Transverse colon (tissue), 4 donors: Measurements from ENCODE around the gene SEL1L. TPM values are rescaled to one million over a fixed set of nuclear protein-coding genes. Genes with fewer than 3 reads are reported as not detected.

ENCODE experiments used
- DNase-seq: peaks from one replicate; pipeline ENCODE4 v3.0.0-alpha.2; 2019
- H3K27ac ChIP-seq, 4 donors: fragments of 200-600 bp; sonication (generic); 2 replicates each; pipeline ENCODE4 v1.5.1; 2016 to 2018; ENCODE audit warnings: inconsistent platforms in 4 of 4
- H3K27me3 ChIP-seq: fragments of 200-600 bp; sonication (generic); 2 replicates; pipeline ENCODE4 v1.5.1; 2017; ENCODE audit warnings: inconsistent platforms
- H3K36me3 ChIP-seq, 4 donors: fragments of 200-600 bp; sonication (generic); 2 replicates each; pipeline ENCODE4 v1.5.1; 2017 to 2019; ENCODE audit warnings: inconsistent platforms in 4 of 4
- H3K4me1 ChIP-seq, 4 donors: fragments of 200-600 bp; sonication (generic); 2 replicates each; pipeline ENCODE4 v1.5.1; 2017 to 2020; ENCODE audit warnings: inconsistent platforms in 4 of 4
- H3K4me3 ChIP-seq, 4 donors: fragments of 200-600 bp; sonication (generic); 1 replicate in 1 of 4; 2 replicates in 3 of 4; pipeline versions ENCODE4 v1.5.1 to v1.6.1; 2017 to 2019; ENCODE audit warnings: inconsistent platforms in 4 of 4
- H3K9me3 ChIP-seq, 2 donors: fragments of 200-600 bp; sonication (generic); 2 replicates each; pipeline ENCODE4 v1.5.1; 2017 to 2019; ENCODE audit warnings: inconsistent platforms in 2 of 2
- CTCF ChIP-seq, 5 experiments: fragments of 200-600 bp in 3 of 5; fragments of 450-650 bp in 2 of 5; sonication (generic) in 3 of 5; IDR thresholded peaks; 1 replicate in 2 of 5; 2 replicates in 3 of 5; pipeline ENCODE4 v1.5.1; 2016 to 2017; ENCODE audit warnings: antibody characterized with exemption in 5 of 5, inconsistent platforms in 3 of 5, mild to moderate bottlenecking in 2 of 5, moderate library complexity in 1 of 5
- EP300 ChIP-seq: sonication (generic); formaldehyde crosslinking; IDR thresholded peaks from one replicate; pipeline ENCODE4 v1.6.1; 2017; ENCODE audit warnings: antibody characterized with exemption, low read depth
- POLR2A ChIP-seq: fragments of 450-650 bp; IDR thresholded peaks from one replicate; pipeline ENCODE4 v1.6.1; 2016; ENCODE audit warnings: antibody characterized with exemption, mild to moderate bottlenecking, moderate library complexity
- POLR2AphosphoS5 ChIP-seq, 3 donors: sonication (generic); formaldehyde crosslinking; IDR thresholded peaks; one replicate each; pipeline ENCODE4 v1.6.1; 2016; ENCODE audit warnings: antibody characterized with exemption in 3 of 3
- WGBS, 2 donors: methylation state at CpG; one replicate each; pipeline ENCODE4 v1.1.5; 2018; ENCODE audit warnings: low coverage in 1 of 2; 5-methylcytosine and 5-hydroxymethylcytosine counted together
- in situ Hi-C, 4 donors: fragments of 200-750 bp; cut with MboI; loops; one replicate each; pipeline versions ENCODE4 v1.15.0 to v1.15.1; 2017; ENCODE audit warnings: low sequenced_read_pairs in 3 of 4, low pct_ligation_motif_present in 1 of 4, low pct_unique_long_range_greater_than_20kb in 1 of 4
- intact Hi-C: fragments of 100-400 bp; cut with DNase I; formaldehyde crosslinking; loops from one replicate; pipeline ENCODE4 v1.15.1; 2023; ENCODE audit warnings: low total_unique reads
- total RNA-seq, 4 donors: library from RNA; depleted of rRNA; stranded (reverse); fragments of >200 nt; gene quantifications; one replicate each; pipeline ENCODE4 v1.1.0, GENCODE V29; 2016

SEL1L gene
- total RNA-seq, 4 donors from 2014 or later: 29.5 to 64.8 (median 43.5) TPM

- DNase-seq: no peak
- no peaks in the 10 kb centered on the region for H3K36me3 ChIP-seq
- H3K9me3 ChIP-seq: no peaks in the 10 kb centered on the region
- H3K4me3 ChIP-seq: no peak overlapping the region
- peaks cover 32% of the 10 kb centered on the region for H3K27me3 ChIP-seq
- H3K4me1 ChIP-seq: peaks cover 5 to 21% (median 11%) of the 10 kb centered on the region in 4 donors
- in situ Hi-C loops: loop anchor here in 1 of 4 donors (10.0 kb wide), 1 partner anchor 165 kb away; no protein-coding TSS in a partner anchor
- no peak overlapping the region for H3K27ac ChIP-seq
- intact Hi-C loops: no loop called here
- 74 to 90% methylated on average over 3 of the region's 3 CpGs for WGBS, 2 donors
- no peak for TF ChIP-seq POLR2AphosphoS5 (IDR thresholded peaks at IDR 0.05)
- no peak for TF ChIP-seq POLR2A
- no peak for TF ChIP-seq CTCF (IDR thresholded peaks at IDR 0.05)
- no peak for TF ChIP-seq EP300
Measured at GRCh38 chr14:81440041-81440440, 93.6 kb downstream of the SEL1L start.

- DNase-seq: no peak
- TF ChIP-seq CTCF (IDR thresholded peaks at IDR 0.05) (no peak), EP300 (no peak), POLR2A (no peak), POLR2AphosphoS5 (IDR thresholded peaks at IDR 0.05) (no peak)
Measured at GRCh38 chr14:81437244-81437643, 96.4 kb downstream of the SEL1L start.

GRCh38 chr14:81436296-81437138, 97.1 kb downstream of the SEL1L start:
- intact Hi-C loops (no loop called here), in situ Hi-C loops (no loop called here)
- H3K27ac ChIP-seq: peak overlapping the region in 3 of 4 donors; percentile 13 to 43 (median 42)
- H3K4me3 ChIP-seq: peak overlapping the region; percentile 32 to 59 (median 48)
- no peak for TF ChIP-seq EP300
- TF ChIP-seq CTCF (IDR thresholded peaks at IDR 0.05): no peak
- TF ChIP-seq POLR2AphosphoS5 (IDR thresholded peaks at IDR 0.05): no peak
- H3K9me3 ChIP-seq: no peaks in the 10 kb centered on the region
- 1% methylated on average over 70 of the region's 79 CpGs; no CpG with 5 or more reads in 1 of the 2 donors for whole genome bisulfite sequencing, 2 donors
- peaks cover 38% of the 10 kb centered on the region for H3K27me3 ChIP-seq
- H3K4me1 ChIP-seq: peaks cover 5 to 22% (median 11%) of the 10 kb centered on the region in 4 donors
- DNase-seq: peak; percentile 79
- H3K36me3 ChIP-seq: no peaks in the 10 kb centered on the region

More at GRCh38 chr14:81437244-81437643, 96.4 kb downstream of the SEL1L start:
- H3K27ac ChIP-seq: no peak overlapping the region
- WGBS, 2 donors: 0 to 15% methylated on average over 4 of the region's 4 CpGs
- in situ Hi-C loops (no loop called here), intact Hi-C loops (no loop called here)
- peaks cover 44% of the 10 kb centered on the region for H3K27me3 ChIP-seq
- H3K9me3 ChIP-seq: no peaks in the 10 kb centered on the region
- H3K4me1 ChIP-seq: peaks cover 5 to 22% (median 11%) of the 10 kb centered on the region in 4 donors
- H3K36me3 ChIP-seq: no peaks in the 10 kb centered on the region
- peak overlapping the region in 1 of 4 donors; percentile 59 for H3K4me3 ChIP-seq

- Histone ChIP-seq H3K27ac (peak overlapping the region in 2 of 4 donors; percentile 42 to 43), H3K4me1 (peaks cover 5 to 22% (median 11%) of the 10 kb centered on the region in 4 donors), H3K9me3 (no peaks in the 10 kb centered on the region), H3K36me3 (no peaks in the 10 kb centered on the region), H3K4me3 (peak overlapping the region; percentile 27 to 59 (median 48)), H3K27me3 (peaks cover 38% of the 10 kb centered on the region)
- 1% methylated on average over 50 of the region's 73 CpGs; no CpG with 5 or more reads in 1 of the 2 donors for whole genome bisulfite sequencing, 2 donors
- peak; percentile 42 for DNase-seq
- intact Hi-C loops (no loop called here), in situ Hi-C loops (no loop called here)
- TF ChIP-seq EP300 (no peak), POLR2A (no peak)
Measured at GRCh38 chr14:81435391-81436295, 98.0 kb downstream of the SEL1L start.
